Measurements from ENCODE around the gene PLEKHG1.

DNA sequence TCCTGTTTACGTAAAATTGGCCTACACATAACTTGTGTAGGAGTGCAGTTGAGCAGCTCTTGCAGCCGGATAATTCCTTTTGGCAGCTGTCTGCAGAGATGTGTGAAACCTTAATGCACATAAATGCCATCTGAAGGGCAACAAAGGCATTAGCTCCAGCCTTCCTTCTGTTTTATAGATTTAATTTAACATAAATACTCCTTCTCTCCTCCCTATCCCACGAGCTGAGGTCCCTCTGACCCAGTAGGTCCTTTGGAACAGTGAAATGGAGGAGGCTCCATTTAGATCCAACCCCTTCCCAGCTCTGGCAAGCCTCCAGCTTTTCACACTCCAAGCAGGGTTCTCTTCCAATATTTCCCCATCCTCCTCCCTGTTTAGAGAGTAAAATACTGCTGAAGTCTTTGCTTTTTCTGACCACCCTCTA lies 6.5 kb downstream of the PLEKHG1 start:
- no peak for TF ChIP-seq POLR2A (IDR thresholded peaks at IDR 0.05)
- TF ChIP-seq, protein P1, sequence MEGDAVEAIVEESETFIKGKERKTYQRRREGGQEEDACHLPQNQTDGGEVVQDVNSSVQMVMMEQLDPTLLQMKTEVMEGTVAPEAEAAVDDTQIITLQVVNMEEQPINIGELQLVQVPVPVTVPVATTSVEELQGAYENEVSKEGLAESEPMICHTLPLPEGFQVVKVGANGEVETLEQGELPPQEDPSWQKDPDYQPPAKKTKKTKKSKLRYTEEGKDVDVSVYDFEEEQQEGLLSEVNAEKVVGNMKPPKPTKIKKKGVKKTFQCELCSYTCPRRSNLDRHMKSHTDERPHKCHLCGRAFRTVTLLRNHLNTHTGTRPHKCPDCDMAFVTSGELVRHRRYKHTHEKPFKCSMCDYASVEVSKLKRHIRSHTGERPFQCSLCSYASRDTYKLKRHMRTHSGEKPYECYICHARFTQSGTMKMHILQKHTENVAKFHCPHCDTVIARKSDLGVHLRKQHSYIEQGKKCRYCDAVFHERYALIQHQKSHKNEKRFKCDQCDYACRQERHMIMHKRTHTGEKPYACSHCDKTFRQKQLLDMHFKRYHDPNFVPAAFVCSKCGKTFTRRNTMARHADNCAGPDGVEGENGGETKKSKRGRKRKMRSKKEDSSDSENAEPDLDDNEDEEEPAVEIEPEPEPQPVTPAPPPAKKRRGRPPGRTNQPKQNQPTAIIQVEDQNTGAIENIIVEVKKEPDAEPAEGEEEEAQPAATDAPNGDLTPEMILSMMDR (IDR thresholded peaks at IDR 0.05), result no peak
